Smooth muscle cell (in vitro differentiated cells): ENCODE results near the gene JAK2. TPM values are rescaled to one million over a fixed set of nuclear protein-coding genes. Genes with fewer than 3 reads are reported as not detected.

ENCODE experiments used
- DNase-seq: peaks from one replicate; lab custom pipeline; 2025; ENCODE audit not compliant: unreplicated experiment; lab: John Stamatoyannopoulos, UW
- H2AFZ ChIP-seq: fragments of 200-600 bp; sonication (generic); 2 replicates; pipeline ENCODE4 v1.6.0; 2016; ENCODE audit warnings: antibody characterized with exemption, low read depth, mild to moderate bottlenecking
- H3F3A ChIP-seq: fragments of 200-600 bp; sonication (generic); 2 replicates; pipeline ENCODE4 v1.6.0; 2017; ENCODE audit warnings: antibody characterized with exemption, low read depth
- H3K27ac ChIP-seq: fragments of 200-600 bp; sonication (generic); 2 replicates; pipeline ENCODE4 v1.5.1; 2016; ENCODE audit warnings: low read depth, mild to moderate bottlenecking
- H3K27me3 ChIP-seq: fragments of 200-600 bp; sonication (generic); 2 replicates; pipeline ENCODE4 v1.6.1; 2016; ENCODE audit warnings: low read depth, mild to moderate bottlenecking
- H3K36me3 ChIP-seq: fragments of 200-600 bp; sonication (generic); 2 replicates; pipeline ENCODE4 v1.5.1; 2016; ENCODE audit warnings: low read depth
- H3K4me1 ChIP-seq: fragments of 200-600 bp; sonication (generic); 2 replicates; pipeline ENCODE4 v1.5.1; 2016; ENCODE audit warnings: low read depth
- H3K4me2 ChIP-seq: fragments of 200-600 bp; sonication (generic); 2 replicates; pipeline ENCODE4 v1.6.0; 2016; ENCODE audit warnings: mild to moderate bottlenecking
- H3K4me3 ChIP-seq: fragments of 200-600 bp; sonication (generic); 2 replicates; pipeline ENCODE4 v1.5.1; 2016; ENCODE audit warnings: mild to moderate bottlenecking
- H3K79me2 ChIP-seq: fragments of 200-600 bp; sonication (generic); 2 replicates; pipeline ENCODE4 v1.6.0; 2016; ENCODE audit warnings: low read depth, mild to moderate bottlenecking
- H3K9ac ChIP-seq: fragments of 200-600 bp; sonication (generic); 2 replicates; pipeline ENCODE4 v1.6.0; 2016; ENCODE audit warnings: low read depth
- H3K9me3 ChIP-seq: fragments of 200-600 bp; sonication (generic); replicated peaks from 2 replicates; pipeline ENCODE4 v1.5.1; 2016; ENCODE audit warnings: low read depth
- H4K20me1 ChIP-seq: fragments of 200-600 bp; sonication (generic); 2 replicates; pipeline ENCODE4 v1.6.0; 2016; ENCODE audit warnings: low read depth
- CTCF ChIP-seq: fragments of 200-600 bp; sonication (generic); IDR thresholded peaks from 2 replicates; pipeline ENCODE4 v1.5.1; 2017; ENCODE audit warnings: borderline replicate concordance, mild to moderate bottlenecking, antibody characterized with exemption; ENCODE audit not compliant: insufficient read depth, poor library complexity, severe bottlenecking
- WGBS: methylation state at CpG from one replicate; pipeline ENCODE4 v1.1.7; 2016; ENCODE audit warnings: low lambda C conversion rate; 5-methylcytosine and 5-hydroxymethylcytosine counted together
- polyA plus RNA-seq: library from polyadenylated mRNA; unstranded; fragments of >200 nt; fragmentation: Nextera tagmentation; extraction: Ambion mirVana; gene quantifications from 2 replicates; pipeline ENCODE4 v1.2.1, GENCODE V29; 2016
- total RNA-seq: library from RNA; depleted of rRNA; stranded (reverse); fragments of >200 nt; gene quantifications from 2 replicates; pipeline ENCODE4 v1.2.3, GENCODE V29; 2014

JAK2 gene
- total and polyA plus RNA-seq, 2 experiments from 2014 or later: 4.9 to 12.0 TPM

GRCh38 chr9:4986783-4987182 is 1.7 kb downstream of the JAK2 start:
- Histone ChIP-seq H3F3A (peaks cover 17% of the 10 kb centered on the region), H2AFZ (no peak overlapping the region), H3K79me2 (peaks cover 35% of the 10 kb centered on the region), H3K27me3 (no peaks in the 10 kb centered on the region), H3K4me3 (peak overlapping the region; percentile 69), H3K4me2 (peak overlapping the region; percentile 84), H4K20me1 (peaks cover 20% of the 10 kb centered on the region), H3K4me1 (peaks cover 18% of the 10 kb centered on the region), H3K36me3 (no peaks in the 10 kb centered on the region), H3K27ac (no peak overlapping the region), H3K9ac (no peak overlapping the region), H3K9me3 (no peaks in the 10 kb centered on the region)
- 97% methylated on average over 4 of the region's 4 CpGs for WGBS
- no peak for TF ChIP-seq CTCF
- no peak for DNase-seq

GRCh38 chr9:4987961-4988421 is 2.9 kb downstream of the JAK2 start:
- Histone ChIP-seq H3K27me3 (no peaks in the 10 kb centered on the region), H3K4me3 (no peak overlapping the region), H3K9ac (no peak overlapping the region), H3K4me1 (peaks cover 18% of the 10 kb centered on the region), H3K79me2 (peaks cover 35% of the 10 kb centered on the region), H2AFZ (no peak overlapping the region), H3F3A (peaks cover 15% of the 10 kb centered on the region), H4K20me1 (peaks cover 20% of the 10 kb centered on the region), H3K27ac (no peak overlapping the region), H3K4me2 (peak overlapping the region; percentile 65), H3K9me3 (no peaks in the 10 kb centered on the region), H3K36me3 (peaks cover 5% of the 10 kb centered on the region)
- no peak for DNase-seq
- 56% methylated on average over 2 of the region's 2 CpGs for WGBS
- TF ChIP-seq CTCF: peak; percentile 70

GRCh38 chr9:4992872-4993271 is 7.8 kb downstream of the JAK2 start:
- WGBS: 75% methylated on average over 1 of the region's 1 CpG
- no peak for TF ChIP-seq CTCF
- Histone ChIP-seq H3K4me1 (no peaks in the 10 kb centered on the region), H3K9me3 (no peaks in the 10 kb centered on the region), H2AFZ (no peak overlapping the region), H3K79me2 (peaks cover 46% of the 10 kb centered on the region), H4K20me1 (peaks cover 20% of the 10 kb centered on the region), H3F3A (peaks cover 3% of the 10 kb centered on the region), H3K4me3 (no peak overlapping the region), H3K27ac (no peak overlapping the region), H3K27me3 (no peaks in the 10 kb centered on the region), H3K4me2 (no peak overlapping the region), H3K9ac (no peak overlapping the region), H3K36me3 (peaks cover 9% of the 10 kb centered on the region)
- no peak for DNase-seq

- TF ChIP-seq CTCF: no peak
- no peak for DNase-seq
- H4K20me1 ChIP-seq: peaks cover 9% of the 10 kb centered on the region
- peaks cover 9% of the 10 kb centered on the region for H3K36me3 ChIP-seq
- H3K4me3 ChIP-seq: no peak overlapping the region
- H3K27me3 ChIP-seq: no peaks in the 10 kb centered on the region
- H3K4me1 ChIP-seq: no peaks in the 10 kb centered on the region
- H3K4me2 ChIP-seq: no peak overlapping the region
- WGBS: 80% methylated on average over 4 of the region's 4 CpGs
- no peak overlapping the region for H2AFZ ChIP-seq
- no peak overlapping the region for H3K27ac ChIP-seq
- H3K9ac ChIP-seq: no peak overlapping the region
- H3K9me3 ChIP-seq: no peaks in the 10 kb centered on the region
- peaks cover 34% of the 10 kb centered on the region for H3K79me2 ChIP-seq
- peaks cover 3% of the 10 kb centered on the region for H3F3A ChIP-seq
These were observed 9.3 kb downstream of the JAK2 start for GRCh38 chr9:4994166-4994890.
